Panc1 (cell line): ENCODE results near the gene MFSD2A. TPM values are rescaled to one million over a fixed set of nuclear protein-coding genes. Genes with fewer than 3 reads are reported as not detected.

Source experiments
- ATAC-seq: fragments of 200-7000 bp; cut with Tn5 transposase; 2 replicates; pipeline ENCODE4 v1.9.1; 2020; ENCODE audit warnings: mild to moderate bottlenecking, moderate library complexity
- BruUV-seq: library from RNA; stranded (reverse); fragments of 400-500 nt; replicated peaks from 2 replicates; lab custom pipeline; 2021; lab: Mats Ljungman, UMichigan
- CTCF ChIA-PET: fragments of 300-600 bp; sonication (Branson Sonifier 250); formaldehyde crosslinking; loops from one replicate; lab custom pipeline; 2022; ENCODE audit warnings: antibody characterized with exemption; lab: Charles Lee
- POLR2A ChIA-PET: fragments of 300-600 bp; sonication (Branson Sonifier 250); formaldehyde crosslinking; loops from one replicate; lab custom pipeline; 2022; ENCODE audit warnings: antibody characterized with exemption; lab: Charles Lee
- DNase-seq: peaks from one replicate; pipeline ENCODE4 v3.0.0-alpha.2; 2010; ENCODE audit warnings: low read depth, low spot score
- H3K27ac ChIP-seq: 2 replicates; pipeline ENCODE4 v1.5.1; 2011; ENCODE audit warnings: mild to moderate bottlenecking, low read length, inconsistent platforms
- H3K27me3 ChIP-seq: fragments of 200-500 bp; sonication (Bioruptor generic); 2 replicates; pipeline ENCODE4 v1.6.0; 2014; ENCODE audit warnings: low read length, inconsistent platforms; ENCODE audit not compliant: control insufficient read depth, insufficient read depth
- H3K36me3 ChIP-seq: fragments of 200-500 bp; sonication (Bioruptor generic); 2 replicates; pipeline ENCODE4 v1.5.1; 2014; ENCODE audit warnings: inconsistent platforms, mild to moderate bottlenecking, low read length, moderate library complexity; ENCODE audit not compliant: control insufficient read depth, insufficient read depth
- H3K4me1 ChIP-seq: 2 replicates; pipeline ENCODE4 v1.5.1; 2011; ENCODE audit warnings: inconsistent platforms, mild to moderate bottlenecking, low read length, moderate library complexity; ENCODE audit not compliant: control insufficient read depth, insufficient read depth
- H3K4me3 ChIP-seq, 2 experiments: 2 replicates each; pipeline ENCODE4 v1.5.1; 2011 to 2012; ENCODE audit warnings: low read depth in 2 of 2, low read length in 2 of 2, mild to moderate bottlenecking in 2 of 2, inconsistent platforms in 1 of 2, moderate library complexity in 1 of 2
- H3K9me3 ChIP-seq: fragments of 200-500 bp; sonication (Bioruptor generic); 2 replicates; pipeline ENCODE4 v1.5.1; 2014; ENCODE audit warnings: low read depth, mild to moderate bottlenecking, inconsistent platforms, low read length, moderate library complexity; ENCODE audit not compliant: control insufficient read depth, insufficient read depth
- POLR2AphosphoS5 ChIP-seq: IDR thresholded peaks from 2 replicates; pipeline ENCODE4 v1.6.1; 2012; ENCODE audit warnings: mild to moderate bottlenecking, low read depth, low read length, moderate library complexity
- SIN3A ChIP-seq: IDR thresholded peaks from 2 replicates; pipeline ENCODE4 v1.6.1; 2012; ENCODE audit warnings: low read depth, mild to moderate bottlenecking, low read length, moderate library complexity, borderline replicate concordance; ENCODE audit not compliant: insufficient read depth
- TCF7L2 ChIP-seq: IDR thresholded peaks from 2 replicates; pipeline ENCODE4 v1.6.1; 2011; ENCODE audit warnings: mild to moderate bottlenecking, low read depth, low read length, inconsistent platforms
- in situ Hi-C: cut with HindIII; loops from 2 replicates; pipeline ENCODE4 v1.10.0; 2016; ENCODE audit warnings: low sequenced_read_pairs, low pct_unique_long_range_greater_than_20kb
- intact Hi-C: fragments of 100-400 bp; cut with micrococcal nuclease; formaldehyde crosslinking; loops from one replicate; pipeline ENCODE4 v1.10.0; 2022; ENCODE audit not compliant: unreplicated experiment
- total RNA-seq: library from RNA; stranded (reverse); gene quantifications from one replicate; pipeline ENCODE4 v1.2.1, GENCODE V29; 2021; ENCODE audit not compliant: unreplicated experiment
- TF ChIP-seq, protein P1 (sequence below): fragments of 450-650 bp; IDR thresholded peaks from 2 replicates; pipeline ENCODE4 v1.5.1; 2017; ENCODE audit warnings: mild to moderate bottlenecking
- TF ChIP-seq, protein P2 (sequence below), 2 experiments: IDR thresholded peaks; 2 replicates each; pipeline ENCODE4 v1.6.1; 2011 to 2012; ENCODE audit warnings: low read depth in 2 of 2, control low read depth in 1 of 2, low read length in 1 of 2, mild to moderate bottlenecking in 1 of 2, moderate library complexity in 1 of 2; ENCODE audit not compliant: insufficient read depth in 1 of 2

Gene MFSD2A
- total RNA-seq, 1 experiment from 2014 or later = 1.2 TPM

DNA sequence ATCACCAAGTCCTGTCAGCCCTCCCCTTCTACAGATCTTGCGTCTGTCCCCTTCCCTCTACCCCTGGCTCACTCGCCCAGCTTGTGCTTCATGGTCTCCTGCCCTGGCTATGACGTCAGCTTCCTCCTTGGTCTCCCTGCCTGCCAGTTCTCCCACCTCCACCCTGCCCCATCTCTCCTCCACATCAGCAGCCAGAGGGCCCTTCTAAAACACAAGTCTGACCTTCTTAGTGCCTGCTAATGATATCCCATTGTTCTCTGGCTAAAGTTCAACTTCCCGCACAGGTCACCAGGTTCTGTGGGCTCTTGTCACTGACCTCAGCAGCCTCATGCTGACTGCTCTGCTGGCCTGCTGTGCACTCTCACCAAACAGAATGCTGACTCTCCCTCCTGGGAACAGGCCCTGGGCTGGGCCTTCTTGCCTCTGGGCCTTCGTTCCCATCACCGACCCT is 28.6 kb upstream of the MFSD2A start:
- ChIA-PET CTCF (no interaction called here), POLR2A (interaction anchor here (0.5 kb wide), 2 partner anchors 75 to 428 kb away, joined by 3 to 6 read pairs; no protein-coding TSS in a partner anchor)
- Histone ChIP-seq H3K9me3 (no peaks in the 10 kb centered on the region), H3K4me1 (no peaks in the 10 kb centered on the region), H3K4me3 (no peak overlapping the region), H3K27ac (no peak overlapping the region), H3K36me3 (no peaks in the 10 kb centered on the region), H3K27me3 (no peaks in the 10 kb centered on the region)
- DNase-seq (no peak), ATAC-seq (no peak; the same call in 1 of the 2 replicates)
- intact Hi-C loops (no loop called here), in situ Hi-C loops (no loop called here)
- TF ChIP-seq POLR2AphosphoS5 = no peak
- TF ChIP-seq TCF7L2 = no peak
- TF ChIP-seq SIN3A = no peak
- TF ChIP-seq, protein P1, sequence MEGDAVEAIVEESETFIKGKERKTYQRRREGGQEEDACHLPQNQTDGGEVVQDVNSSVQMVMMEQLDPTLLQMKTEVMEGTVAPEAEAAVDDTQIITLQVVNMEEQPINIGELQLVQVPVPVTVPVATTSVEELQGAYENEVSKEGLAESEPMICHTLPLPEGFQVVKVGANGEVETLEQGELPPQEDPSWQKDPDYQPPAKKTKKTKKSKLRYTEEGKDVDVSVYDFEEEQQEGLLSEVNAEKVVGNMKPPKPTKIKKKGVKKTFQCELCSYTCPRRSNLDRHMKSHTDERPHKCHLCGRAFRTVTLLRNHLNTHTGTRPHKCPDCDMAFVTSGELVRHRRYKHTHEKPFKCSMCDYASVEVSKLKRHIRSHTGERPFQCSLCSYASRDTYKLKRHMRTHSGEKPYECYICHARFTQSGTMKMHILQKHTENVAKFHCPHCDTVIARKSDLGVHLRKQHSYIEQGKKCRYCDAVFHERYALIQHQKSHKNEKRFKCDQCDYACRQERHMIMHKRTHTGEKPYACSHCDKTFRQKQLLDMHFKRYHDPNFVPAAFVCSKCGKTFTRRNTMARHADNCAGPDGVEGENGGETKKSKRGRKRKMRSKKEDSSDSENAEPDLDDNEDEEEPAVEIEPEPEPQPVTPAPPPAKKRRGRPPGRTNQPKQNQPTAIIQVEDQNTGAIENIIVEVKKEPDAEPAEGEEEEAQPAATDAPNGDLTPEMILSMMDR = no peak
- TF ChIP-seq, protein P2, sequence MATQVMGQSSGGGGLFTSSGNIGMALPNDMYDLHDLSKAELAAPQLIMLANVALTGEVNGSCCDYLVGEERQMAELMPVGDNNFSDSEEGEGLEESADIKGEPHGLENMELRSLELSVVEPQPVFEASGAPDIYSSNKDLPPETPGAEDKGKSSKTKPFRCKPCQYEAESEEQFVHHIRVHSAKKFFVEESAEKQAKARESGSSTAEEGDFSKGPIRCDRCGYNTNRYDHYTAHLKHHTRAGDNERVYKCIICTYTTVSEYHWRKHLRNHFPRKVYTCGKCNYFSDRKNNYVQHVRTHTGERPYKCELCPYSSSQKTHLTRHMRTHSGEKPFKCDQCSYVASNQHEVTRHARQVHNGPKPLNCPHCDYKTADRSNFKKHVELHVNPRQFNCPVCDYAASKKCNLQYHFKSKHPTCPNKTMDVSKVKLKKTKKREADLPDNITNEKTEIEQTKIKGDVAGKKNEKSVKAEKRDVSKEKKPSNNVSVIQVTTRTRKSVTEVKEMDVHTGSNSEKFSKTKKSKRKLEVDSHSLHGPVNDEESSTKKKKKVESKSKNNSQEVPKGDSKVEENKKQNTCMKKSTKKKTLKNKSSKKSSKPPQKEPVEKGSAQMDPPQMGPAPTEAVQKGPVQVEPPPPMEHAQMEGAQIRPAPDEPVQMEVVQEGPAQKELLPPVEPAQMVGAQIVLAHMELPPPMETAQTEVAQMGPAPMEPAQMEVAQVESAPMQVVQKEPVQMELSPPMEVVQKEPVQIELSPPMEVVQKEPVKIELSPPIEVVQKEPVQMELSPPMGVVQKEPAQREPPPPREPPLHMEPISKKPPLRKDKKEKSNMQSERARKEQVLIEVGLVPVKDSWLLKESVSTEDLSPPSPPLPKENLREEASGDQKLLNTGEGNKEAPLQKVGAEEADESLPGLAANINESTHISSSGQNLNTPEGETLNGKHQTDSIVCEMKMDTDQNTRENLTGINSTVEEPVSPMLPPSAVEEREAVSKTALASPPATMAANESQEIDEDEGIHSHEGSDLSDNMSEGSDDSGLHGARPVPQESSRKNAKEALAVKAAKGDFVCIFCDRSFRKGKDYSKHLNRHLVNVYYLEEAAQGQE (IDR thresholded peaks at IDR 0.05; ENCODE audit: insufficient read depth in 1 of 2, low read depth in 2 of 2, low read length in 1 of 2) = no peak
- BruUV-seq = no TSS peak

DNA sequence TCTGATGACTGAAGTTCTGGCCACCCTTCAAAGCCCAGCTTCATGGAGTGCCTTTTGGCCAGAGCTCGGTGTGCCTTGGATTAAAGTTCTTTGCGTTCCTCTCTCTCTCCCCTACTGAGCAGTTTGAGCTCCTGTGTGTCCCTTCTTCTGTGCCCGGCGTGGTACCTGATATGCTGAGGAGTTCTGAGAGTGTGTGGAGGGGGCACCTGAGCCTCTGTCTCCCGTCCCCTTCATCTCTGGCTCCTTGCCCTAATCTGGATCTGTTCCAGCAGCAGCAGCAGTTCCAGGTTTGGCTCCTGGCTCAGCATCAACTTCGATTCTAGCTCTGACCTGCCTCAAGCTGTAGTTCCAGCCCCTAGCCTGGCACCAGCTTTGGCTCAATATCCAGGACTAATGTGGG is 28.1 kb upstream of the MFSD2A start:
- H3K36me3 ChIP-seq = no peaks in the 10 kb centered on the region
- no peak overlapping the region for H3K27ac ChIP-seq
- intact Hi-C loops = no loop called here
- in situ Hi-C loops = no loop called here
- no peaks in the 10 kb centered on the region for H3K27me3 ChIP-seq
- ChIA-PET CTCF (no interaction called here), POLR2A (interaction anchor here (0.5 kb wide), 1 partner anchor 75 kb away, joined by 3 read pairs; no protein-coding TSS in a partner anchor)
- ATAC-seq (no peak), DNase-seq (no peak)
- no peaks in the 10 kb centered on the region for H3K9me3 ChIP-seq
- no TSS peak for BruUV-seq
- no peak overlapping the region for H3K4me3 ChIP-seq
- H3K4me1 ChIP-seq = no peaks in the 10 kb centered on the region
- TF ChIP-seq SIN3A (no peak), TCF7L2 (no peak), POLR2AphosphoS5 (no peak)
- TF ChIP-seq, protein P2 (IDR thresholded peaks at IDR 0.05; ENCODE audit: insufficient read depth in 1 of 2, low read depth in 2 of 2, low read length in 1 of 2) = no peak
- TF ChIP-seq, protein P1 = no peak
